H1 (cell line): ENCODE results near the gene GADD45A. TPM values are rescaled to one million over a fixed set of nuclear protein-coding genes. Genes with fewer than 3 reads are reported as not detected.

ENCODE experiments used
- CTCF ChIA-PET: fragments of 300-600 bp; sonication (Branson Sonifier 250); formaldehyde crosslinking; loops from one replicate; lab custom pipeline; 2021; ENCODE audit not compliant: partially characterized antibody; lab: Charles Lee
- POLR2A ChIA-PET: fragments of 300-600 bp; sonication (Branson Sonifier 250); formaldehyde crosslinking; loops from one replicate; lab custom pipeline; 2021; ENCODE audit warnings: inconsistent platforms; ENCODE audit not compliant: partially characterized antibody; lab: Charles Lee
- DNase-seq, 2 experiments: peaks; one replicate each; pipeline versions ENCODE4 v3.0.0 to v3.0.0-alpha.2; 2010 to 2022; ENCODE audit warnings: low spot score in 2 of 2, low read depth in 1 of 2, mixed read lengths in 1 of 2
- FAIRE-seq: peaks from 2 replicates; lab custom pipeline; 2011; peaks lifted over from hg19 to GRCh38; lab: Jason Lieb, UNC
- H2AFZ ChIP-seq: 2 replicates; pipeline ENCODE4 v1.8.1; 2012; ENCODE audit warnings: low read length, inconsistent platforms
- H2AK5ac ChIP-seq: 2 replicates; pipeline ENCODE4 v1.6.1; 2013; ENCODE audit warnings: low read depth, low read length
- H2BK120ac ChIP-seq: replicated peaks from 2 replicates; pipeline ENCODE3; 2013; ENCODE audit warnings: low read depth, low read length, inconsistent platforms
- H2BK12ac ChIP-seq: 2 replicates; pipeline ENCODE4 v1.6.1; 2013; ENCODE audit warnings: low read depth, low read length
- H2BK15ac ChIP-seq: 2 replicates; pipeline ENCODE4 v1.6.1; 2013; ENCODE audit warnings: low read length
- H2BK20ac ChIP-seq: 2 replicates; pipeline ENCODE4 v1.6.1; 2013; ENCODE audit warnings: low read length
- H2BK5ac ChIP-seq: 2 replicates; pipeline ENCODE4 v1.6.1; 2013; ENCODE audit warnings: low read depth, low read length
- H3K14ac ChIP-seq: 2 replicates; pipeline ENCODE4 v1.6.1; 2013; ENCODE audit warnings: inconsistent platforms; ENCODE audit not compliant: insufficient read length
- H3K18ac ChIP-seq: 2 replicates; pipeline ENCODE4 v1.6.1; 2013; ENCODE audit warnings: low read length; ENCODE audit errors: extremely low read depth
- H3K23ac ChIP-seq: 2 replicates; pipeline ENCODE4 v1.6.1; 2013; ENCODE audit warnings: inconsistent platforms; ENCODE audit not compliant: insufficient read length
- H3K23me2 ChIP-seq: 2 replicates; pipeline ENCODE4 v1.6.1; 2013; ENCODE audit warnings: low read depth, low read length
- H3K27ac ChIP-seq: 2 replicates; pipeline ENCODE4 v1.6.1; 2011; ENCODE audit warnings: low read depth, low read length, inconsistent platforms
- H3K27me3 ChIP-seq, 4 experiments: replicated peaks in 1 of 4; 1 replicate in 1 of 4; 2 replicates in 3 of 4; pipeline versions ENCODE4 v1.6.1 to v1.8.1; 2011 to 2013; ENCODE audit warnings: low read length in 3 of 4, mild to moderate bottlenecking in 3 of 4, inconsistent platforms in 2 of 4, mixed read lengths in 2 of 4, moderate library complexity in 1 of 4; ENCODE audit not compliant: control insufficient read depth in 3 of 4, insufficient read depth in 3 of 4; ENCODE audit errors: extremely low read depth in 1 of 4
- H3K36me3 ChIP-seq, 4 experiments: 2 replicates each; pipeline versions ENCODE4 v1.6.1 to v1.8.1; 2011 to 2013; ENCODE audit warnings: mild to moderate bottlenecking in 4 of 4, low read length in 3 of 4, moderate library complexity in 2 of 4, control low read depth in 1 of 4, inconsistent platforms in 1 of 4; ENCODE audit not compliant: insufficient read depth in 4 of 4, control insufficient read depth in 2 of 4
- H3K4ac ChIP-seq: replicated peaks from 2 replicates; pipeline ENCODE3; 2013; ENCODE audit warnings: low read length, low read depth, mixed read lengths, inconsistent platforms; ENCODE audit not compliant: insufficient read length
- H3K4me1 ChIP-seq, 4 experiments: replicated peaks in 1 of 4; 1 replicate in 1 of 4; 2 replicates in 3 of 4; pipeline versions ENCODE4 v1.6.1 to v1.8.1; 2011 to 2013; ENCODE audit warnings: low read length in 3 of 4, inconsistent platforms in 2 of 4, mixed read lengths in 1 of 4; ENCODE audit not compliant: insufficient read depth in 4 of 4, control insufficient read depth in 3 of 4
- H3K4me2 ChIP-seq, 2 experiments: 2 replicates each; pipeline versions ENCODE4 v1.6.1 to v1.8.1; 2011 to 2013; ENCODE audit warnings: low read depth in 2 of 2, low read length in 2 of 2, control low read depth in 1 of 2, inconsistent platforms in 1 of 2, mild to moderate bottlenecking in 1 of 2; ENCODE audit not compliant: insufficient read depth in 1 of 2
- H3K4me3 ChIP-seq, 4 experiments: fragments of 200-600, 300-600 bp in 1 of 4; sonication (generic), shearing (Covaris generic), sonication (Bioruptor Twin) in 1 of 4; 2 replicates each; pipeline versions ENCODE4 v1.5.1 to v1.8.1; 2011 to 2016; ENCODE audit warnings: low read length in 4 of 4, low read depth in 3 of 4, control low read depth in 2 of 4, inconsistent platforms in 2 of 4, mild to moderate bottlenecking in 2 of 4, mixed read lengths in 1 of 4, moderate library complexity in 1 of 4; ENCODE audit not compliant: insufficient read depth in 2 of 4; ENCODE audit errors: extremely low read depth in 1 of 4
- H3K56ac ChIP-seq: replicated peaks from 2 replicates; pipeline ENCODE3; 2013; ENCODE audit warnings: low read depth, mild to moderate bottlenecking, mixed read lengths, low read length, inconsistent platforms; ENCODE audit not compliant: insufficient read length
- H3K79me1 ChIP-seq: 2 replicates; pipeline ENCODE4 v1.6.1; 2013; ENCODE audit warnings: low read depth, low read length, control low read depth
- H3K79me2 ChIP-seq, 2 experiments: 2 replicates each; pipeline versions ENCODE4 v1.6.1 to v1.8.1; 2012 to 2013; ENCODE audit warnings: low read length in 2 of 2, mild to moderate bottlenecking in 2 of 2, inconsistent platforms in 1 of 2; ENCODE audit not compliant: insufficient read depth in 2 of 2, control insufficient read depth in 1 of 2
- H3K9ac ChIP-seq, 4 experiments: replicated peaks in 1 of 4; 1 replicate in 1 of 4; 2 replicates in 3 of 4; pipeline versions ENCODE4 v1.6.1 to v1.8.1; 2011 to 2013; ENCODE audit warnings: low read depth in 3 of 4, low read length in 3 of 4, control low read depth in 2 of 4, mild to moderate bottlenecking in 2 of 4, moderate library complexity in 2 of 4, inconsistent platforms in 1 of 4; ENCODE audit errors: extremely low read depth in 1 of 4
- H3K9me3 ChIP-seq, 2 experiments: 2 replicates each; pipeline versions ENCODE4 v1.6.1 to v1.8.1; 2012 to 2013; ENCODE audit warnings: mild to moderate bottlenecking in 2 of 2, moderate library complexity in 2 of 2, control low read depth in 1 of 2, inconsistent platforms in 1 of 2, low read depth in 1 of 2, low read length in 1 of 2, mixed read lengths in 1 of 2; ENCODE audit not compliant: insufficient read depth in 2 of 2
- H4K20me1 ChIP-seq, 2 experiments: replicated peaks in 1 of 2; 2 replicates each; pipeline versions ENCODE3 to v1.8.1; 2011 to 2013; ENCODE audit warnings: inconsistent platforms in 2 of 2, low read length in 2 of 2, mild to moderate bottlenecking in 1 of 2; ENCODE audit not compliant: insufficient read depth in 2 of 2, control insufficient read depth in 1 of 2
- H4K5ac ChIP-seq: 2 replicates; pipeline ENCODE4 v1.6.1; 2013; ENCODE audit warnings: low read length, low read depth, mixed read lengths, inconsistent platforms; ENCODE audit not compliant: insufficient read length
- H4K8ac ChIP-seq: 2 replicates; pipeline ENCODE4 v1.8.0; 2013; ENCODE audit warnings: mild to moderate bottlenecking, moderate library complexity, low read length, inconsistent platforms; ENCODE audit not compliant: insufficient read depth; ENCODE audit errors: extremely low read depth
- H4K91ac ChIP-seq: replicated peaks from 2 replicates; pipeline ENCODE3; 2013; ENCODE audit warnings: low read length, mixed read lengths, inconsistent platforms; ENCODE audit not compliant: insufficient read length
- CHD1 ChIP-seq: IDR thresholded peaks from 2 replicates; pipeline ENCODE4 v1.6.1; 2012; ENCODE audit warnings: low read depth, low read length, improper control_type of control experiment
- HDAC2 ChIP-seq, 2 experiments: fragments of 300-600 bp in 1 of 2; sonication (generic) in 1 of 2; IDR thresholded peaks; 2 replicates each; pipeline ENCODE4 v1.6.1; 2011 to 2012; ENCODE audit warnings: low read depth in 2 of 2, low read length in 2 of 2, mild to moderate bottlenecking in 2 of 2, moderate library complexity in 2 of 2, borderline replicate concordance in 1 of 2, inconsistent platforms in 1 of 2
- NANOG ChIP-seq: IDR thresholded peaks from 2 replicates; pipeline ENCODE4 v1.6.1; 2011; ENCODE audit warnings: low read length, low read depth, mild to moderate bottlenecking, inconsistent platforms; ENCODE audit not compliant: insufficient read depth, poor library complexity, severe bottlenecking
- WGBS, 2 experiments: shearing (Covaris generic) in 1 of 2; methylation state at CpG; one replicate each; pipeline versions ENCODE4 v1.1.6 to v1.1.7; 2013 to 2015; ENCODE audit warnings: low lambda C conversion rate in 2 of 2, mixed read lengths in 2 of 2, inconsistent platforms in 1 of 2, low coverage in 1 of 2, missing lambda C conversion rate in 1 of 2; ENCODE audit not compliant: insufficient replicate concordance in 2 of 2, insufficient coverage in 1 of 2, insufficient read length in 1 of 2; ENCODE audit errors: extremely low coverage in 1 of 2, missing lambda C conversion rate in 1 of 2; 5-methylcytosine and 5-hydroxymethylcytosine counted together
- polyA plus RNA-seq, 7 experiments: library from polyadenylated mRNA; depleted of rRNA in 3 of 7; stranded (reverse) in 5 of 7; unstranded in 2 of 7; fragments of >200 nt in 5 of 7; fragments of 200-250 nt in 2 of 7; gene quantifications; 1 replicate in 5 of 7; 2 replicates in 1 of 7; 4 replicates in 1 of 7; pipeline versions ENCODE4 v1.2.1 to v1.2.3, GENCODE V29; 2011 to 2013; ENCODE audit warnings: missing spikeins in 2 of 7, mixed read lengths in 2 of 7
- total RNA-seq: library from RNA; stranded (reverse); fragmentation: NEBNext Ultra II Directional; extraction: Animal tissue kit (Norgen Biotek cat#: 25700); gene quantifications from 2 replicates; pipeline ENCODE4 v1.2.1, GENCODE V29; 2021

The GADD45A gene
- total and polyA plus RNA-seq, 2 of the 8 experiments (the other 6 are each of a cell fraction or from before 2014, with no cell fraction given) = 7.6 to 15.6 TPM

- TF ChIP-seq NANOG (no peak), CHD1 (no peak), HDAC2 (IDR thresholded peaks at IDR 0.05; ENCODE audit: borderline replicate concordance in 1 of 2, low read depth in 2 of 2, low read length in 2 of 2) (no peak)
- no peak overlapping the region for H3K27ac ChIP-seq
These were observed 405 bp upstream of the GADD45A start for GRCh38 chr1:67684526-67685066.

More at GRCh38 chr1:67684526-67685066, 405 bp upstream of the GADD45A start:
- H3K23me2 ChIP-seq = peaks cover 6% of the 10 kb centered on the region; the same call in 1 of the 2 replicates
- H4K20me1 ChIP-seq = peaks cover 0 to 2% of the 10 kb centered on the region in 2 experiments
- no peaks in the 10 kb centered on the region for H3K79me1 ChIP-seq
- 19% methylated on average over 15 of the region's 20 CpGs; no CpG with 5 or more reads in 1 of the 2 experiments for WGBS, 2 experiments
- H4K5ac ChIP-seq = no peak overlapping the region
- H4K91ac ChIP-seq = no peak overlapping the region
- no peak overlapping the region for H2BK120ac ChIP-seq
- no peak overlapping the region for H3K4ac ChIP-seq
- H3K79me2 ChIP-seq = peaks cover 0 to 10% of the 10 kb centered on the region in 2 experiments; a peak in 2 of 4 replicates
- no peak overlapping the region for H2BK20ac ChIP-seq
- H3K9ac ChIP-seq = no peak overlapping the region
- H2BK15ac ChIP-seq = no peak overlapping the region
- ChIA-PET CTCF (interaction anchor here (0.6 to 3.5 kb wide), 17 partner anchors 9 to 153 kb away, joined by 3 to 14 read pairs (median 4); no protein-coding TSS in a partner anchor), POLR2A (interaction anchor here (0.5 to 4.7 kb wide), 23 partner anchors 11 to 754 kb away, joined by 3 to 34 read pairs (median 4); partner anchors contain the start of gene SERBP1)
- no peak for DNase-seq
- no peak overlapping the region for H4K8ac ChIP-seq
- H3K4me2 ChIP-seq = no peak overlapping the region; a peak in 1 of 4 replicates
- peak overlapping the region in 1 of 4 experiments; percentile 27; a peak in 1 of 8 replicates for H3K4me3 ChIP-seq
- H3K9me3 ChIP-seq = no peaks in the 10 kb centered on the region
- peak overlapping the region; percentile 85 for H2AFZ ChIP-seq
- H3K23ac ChIP-seq = no peak overlapping the region
- no peak overlapping the region for H2BK12ac ChIP-seq
- peaks cover 0 to 9% (median 5%) of the 10 kb centered on the region in 4 experiments; a peak in 5 of 7 replicates for H3K4me1 ChIP-seq
- no peak overlapping the region for H2AK5ac ChIP-seq
- FAIRE-seq = no peak
- H3K14ac ChIP-seq = no peak overlapping the region
- H3K18ac ChIP-seq = no peak overlapping the region
- no peak overlapping the region for H2BK5ac ChIP-seq
- H3K56ac ChIP-seq = no peak overlapping the region
- peaks cover 0 to 22% (median 6%) of the 10 kb centered on the region in 4 experiments; a peak in 4 of 8 replicates for H3K36me3 ChIP-seq
- no peaks in the 10 kb centered on the region for H3K27me3 ChIP-seq
